Measurements from ENCODE around the gene SLFN14. TPM values are rescaled to one million over a fixed set of nuclear protein-coding genes. Genes with fewer than 3 reads are reported as not detected.

Gene SLFN14
- total and polyA plus RNA-seq, 2 experiments from 2014 or later, result 0.10 TPM; not detected in 1

- H3K27me3 Mint-ChIP-seq (ENCODE audit: insufficient read depth, low read depth, poor library complexity), result peaks cover 7% of the 10 kb centered on the region
- H3K4me3 Mint-ChIP-seq, result peak overlapping the region; percentile 99
- peak overlapping the region; percentile 91 for H3K27ac ChIP-seq (ENCODE audit: low read depth)
- no peaks in the 10 kb centered on the region for H3K9me2 ChIP-seq (ENCODE audit: insufficient read depth)
- H3K4me1 ChIP-seq (ENCODE audit: insufficient read depth), result peaks cover 13% of the 10 kb centered on the region
- H3K4me3 ChIP-seq, result peak overlapping the region; percentile 92
- peaks cover 10% of the 10 kb centered on the region; the same call in 1 of the 2 replicates for H4K20me1 ChIP-seq (replicated peaks; ENCODE audit: insufficient read depth)
- TF ChIP-seq EZH2phosphoT487 (IDR thresholded peaks at IDR 0.05; ENCODE audit: unreplicated experiment) (no peak), EZH2 (IDR thresholded peaks at IDR 0.05; ENCODE audit: low read depth, unreplicated experiment) (no peak), JUNB (IDR thresholded peaks at IDR 0.05; ENCODE audit: unreplicated experiment) (no peak), ZNF331 (CRISPR knock-in tag; IDR thresholded peaks at IDR 0.05; ENCODE audit: low read depth) (no peak), NANOG (IDR thresholded peaks at IDR 0.05; ENCODE audit: borderline replicate concordance) (no peak), ZNF114 (CRISPR knock-in tag; IDR thresholded peaks at IDR 0.05) (no peak), CTCF (conservative IDR thresholded peaks at IDR 0.05; ENCODE audit: low read depth in 2 of 2) (no peak), STAT1 (IDR thresholded peaks at IDR 0.05; ENCODE audit: unreplicated experiment) (no peak), CREB1 (CRISPR knock-in tag; IDR thresholded peaks at IDR 0.05; ENCODE audit: low read depth) (no peak), POLR2AphosphoS5 (IDR thresholded peaks at IDR 0.05; ENCODE audit: low read depth) (no peak)
- TF ChIP-seq, protein P1, sequence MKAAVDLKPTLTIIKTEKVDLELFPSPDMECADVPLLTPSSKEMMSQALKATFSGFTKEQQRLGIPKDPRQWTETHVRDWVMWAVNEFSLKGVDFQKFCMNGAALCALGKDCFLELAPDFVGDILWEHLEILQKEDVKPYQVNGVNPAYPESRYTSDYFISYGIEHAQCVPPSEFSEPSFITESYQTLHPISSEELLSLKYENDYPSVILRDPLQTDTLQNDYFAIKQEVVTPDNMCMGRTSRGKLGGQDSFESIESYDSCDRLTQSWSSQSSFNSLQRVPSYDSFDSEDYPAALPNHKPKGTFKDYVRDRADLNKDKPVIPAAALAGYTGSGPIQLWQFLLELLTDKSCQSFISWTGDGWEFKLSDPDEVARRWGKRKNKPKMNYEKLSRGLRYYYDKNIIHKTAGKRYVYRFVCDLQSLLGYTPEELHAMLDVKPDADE (IDR thresholded peaks at IDR 0.05), result no peak
- TF ChIP-seq, protein P2, sequence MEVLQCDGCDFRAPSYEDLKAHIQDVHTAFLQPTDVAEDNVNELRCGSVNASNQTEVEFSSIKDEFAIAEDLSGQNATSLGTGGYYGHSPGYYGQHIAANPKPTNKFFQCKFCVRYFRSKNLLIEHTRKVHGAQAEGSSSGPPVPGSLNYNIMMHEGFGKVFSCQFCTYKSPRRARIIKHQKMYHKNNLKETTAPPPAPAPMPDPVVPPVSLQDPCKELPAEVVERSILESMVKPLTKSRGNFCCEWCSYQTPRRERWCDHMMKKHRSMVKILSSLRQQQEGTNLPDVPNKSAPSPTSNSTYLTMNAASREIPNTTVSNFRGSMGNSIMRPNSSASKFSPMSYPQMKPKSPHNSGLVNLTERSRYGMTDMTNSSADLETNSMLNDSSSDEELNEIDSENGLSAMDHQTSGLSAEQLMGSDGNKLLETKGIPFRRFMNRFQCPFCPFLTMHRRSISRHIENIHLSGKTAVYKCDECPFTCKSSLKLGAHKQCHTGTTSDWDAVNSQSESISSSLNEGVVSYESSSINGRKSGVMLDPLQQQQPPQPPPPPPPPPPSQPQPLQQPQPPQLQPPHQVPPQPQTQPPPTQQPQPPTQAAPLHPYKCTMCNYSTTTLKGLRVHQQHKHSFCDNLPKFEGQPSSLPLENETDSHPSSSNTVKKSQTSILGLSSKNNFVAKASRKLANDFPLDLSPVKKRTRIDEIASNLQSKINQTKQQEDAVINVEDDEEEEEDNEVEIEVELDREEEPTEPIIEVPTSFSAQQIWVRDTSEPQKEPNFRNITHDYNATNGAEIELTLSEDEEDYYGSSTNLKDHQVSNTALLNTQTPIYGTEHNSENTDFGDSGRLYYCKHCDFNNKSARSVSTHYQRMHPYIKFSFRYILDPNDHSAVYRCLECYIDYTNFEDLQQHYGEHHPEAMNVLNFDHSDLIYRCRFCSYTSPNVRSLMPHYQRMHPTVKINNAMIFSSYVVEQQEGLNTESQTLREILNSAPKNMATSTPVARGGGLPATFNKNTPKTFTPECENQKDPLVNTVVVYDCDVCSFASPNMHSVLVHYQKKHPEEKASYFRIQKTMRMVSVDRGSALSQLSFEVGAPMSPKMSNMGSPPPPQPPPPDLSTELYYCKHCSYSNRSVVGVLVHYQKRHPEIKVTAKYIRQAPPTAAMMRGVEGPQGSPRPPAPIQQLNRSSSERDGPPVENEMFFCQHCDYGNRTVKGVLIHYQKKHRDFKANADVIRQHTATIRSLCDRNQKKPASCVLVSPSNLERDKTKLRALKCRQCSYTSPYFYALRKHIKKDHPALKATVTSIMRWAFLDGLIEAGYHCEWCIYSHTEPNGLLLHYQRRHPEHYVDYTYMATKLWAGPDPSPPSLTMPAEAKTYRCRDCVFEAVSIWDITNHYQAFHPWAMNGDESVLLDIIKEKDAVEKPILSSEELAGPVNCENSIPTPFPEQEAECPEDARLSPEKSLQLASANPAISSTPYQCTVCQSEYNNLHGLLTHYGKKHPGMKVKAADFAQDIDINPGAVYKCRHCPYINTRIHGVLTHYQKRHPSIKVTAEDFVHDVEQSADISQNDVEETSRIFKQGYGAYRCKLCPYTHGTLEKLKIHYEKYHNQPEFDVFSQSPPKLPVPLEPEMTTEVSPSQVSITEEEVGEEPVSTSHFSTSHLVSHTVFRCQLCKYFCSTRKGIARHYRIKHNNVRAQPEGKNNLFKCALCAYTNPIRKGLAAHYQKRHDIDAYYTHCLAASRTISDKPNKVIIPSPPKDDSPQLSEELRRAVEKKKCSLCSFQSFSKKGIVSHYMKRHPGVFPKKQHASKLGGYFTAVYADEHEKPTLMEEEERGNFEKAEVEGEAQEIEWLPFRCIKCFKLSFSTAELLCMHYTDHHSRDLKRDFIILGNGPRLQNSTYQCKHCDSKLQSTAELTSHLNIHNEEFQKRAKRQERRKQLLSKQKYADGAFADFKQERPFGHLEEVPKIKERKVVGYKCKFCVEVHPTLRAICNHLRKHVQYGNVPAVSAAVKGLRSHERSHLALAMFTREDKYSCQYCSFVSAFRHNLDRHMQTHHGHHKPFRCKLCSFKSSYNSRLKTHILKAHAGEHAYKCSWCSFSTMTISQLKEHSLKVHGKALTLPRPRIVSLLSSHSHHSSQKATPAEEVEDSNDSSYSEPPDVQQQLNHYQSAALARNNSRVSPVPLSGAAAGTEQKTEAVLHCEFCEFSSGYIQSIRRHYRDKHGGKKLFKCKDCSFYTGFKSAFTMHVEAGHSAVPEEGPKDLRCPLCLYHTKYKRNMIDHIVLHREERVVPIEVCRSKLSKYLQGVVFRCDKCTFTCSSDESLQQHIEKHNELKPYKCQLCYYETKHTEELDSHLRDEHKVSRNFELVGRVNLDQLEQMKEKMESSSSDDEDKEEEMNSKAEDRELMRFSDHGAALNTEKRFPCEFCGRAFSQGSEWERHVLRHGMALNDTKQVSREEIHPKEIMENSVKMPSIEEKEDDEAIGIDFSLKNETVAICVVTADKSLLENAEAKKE (CRISPR knock-in tag; IDR thresholded peaks at IDR 0.05), result no peak
- TF ChIP-seq, protein P3, sequence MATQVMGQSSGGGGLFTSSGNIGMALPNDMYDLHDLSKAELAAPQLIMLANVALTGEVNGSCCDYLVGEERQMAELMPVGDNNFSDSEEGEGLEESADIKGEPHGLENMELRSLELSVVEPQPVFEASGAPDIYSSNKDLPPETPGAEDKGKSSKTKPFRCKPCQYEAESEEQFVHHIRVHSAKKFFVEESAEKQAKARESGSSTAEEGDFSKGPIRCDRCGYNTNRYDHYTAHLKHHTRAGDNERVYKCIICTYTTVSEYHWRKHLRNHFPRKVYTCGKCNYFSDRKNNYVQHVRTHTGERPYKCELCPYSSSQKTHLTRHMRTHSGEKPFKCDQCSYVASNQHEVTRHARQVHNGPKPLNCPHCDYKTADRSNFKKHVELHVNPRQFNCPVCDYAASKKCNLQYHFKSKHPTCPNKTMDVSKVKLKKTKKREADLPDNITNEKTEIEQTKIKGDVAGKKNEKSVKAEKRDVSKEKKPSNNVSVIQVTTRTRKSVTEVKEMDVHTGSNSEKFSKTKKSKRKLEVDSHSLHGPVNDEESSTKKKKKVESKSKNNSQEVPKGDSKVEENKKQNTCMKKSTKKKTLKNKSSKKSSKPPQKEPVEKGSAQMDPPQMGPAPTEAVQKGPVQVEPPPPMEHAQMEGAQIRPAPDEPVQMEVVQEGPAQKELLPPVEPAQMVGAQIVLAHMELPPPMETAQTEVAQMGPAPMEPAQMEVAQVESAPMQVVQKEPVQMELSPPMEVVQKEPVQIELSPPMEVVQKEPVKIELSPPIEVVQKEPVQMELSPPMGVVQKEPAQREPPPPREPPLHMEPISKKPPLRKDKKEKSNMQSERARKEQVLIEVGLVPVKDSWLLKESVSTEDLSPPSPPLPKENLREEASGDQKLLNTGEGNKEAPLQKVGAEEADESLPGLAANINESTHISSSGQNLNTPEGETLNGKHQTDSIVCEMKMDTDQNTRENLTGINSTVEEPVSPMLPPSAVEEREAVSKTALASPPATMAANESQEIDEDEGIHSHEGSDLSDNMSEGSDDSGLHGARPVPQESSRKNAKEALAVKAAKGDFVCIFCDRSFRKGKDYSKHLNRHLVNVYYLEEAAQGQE (IDR thresholded peaks at IDR 0.05; ENCODE audit: unreplicated experiment), result no peak
- no peaks in the 10 kb centered on the region for H3K9me3 Mint-ChIP-seq
- H3K36me3 Mint-ChIP-seq (ENCODE audit: low read depth), result peaks cover 2% of the 10 kb centered on the region; the same call in 1 of the 3 replicates
- 0 out of 2 replicates have a peak, but pooled peaks cover 4% of the 10 kb centered on the region for H3F3A ChIP-seq (replicated peaks; ENCODE audit: low read depth)
- no peaks in the 10 kb centered on the region for H3K27me3 ChIP-seq (ENCODE audit: insufficient read depth)
- H3K4me1 Mint-ChIP-seq, result peaks cover 17% of the 10 kb centered on the region
- peak overlapping the region; percentile 67 for H3K4me2 ChIP-seq
- peak overlapping the region; percentile 99 for H3K27ac Mint-ChIP-seq
- H2AFZ ChIP-seq, result peak overlapping the region; percentile 50
- ATAC-seq (peak; percentile 24), DNase-seq (ENCODE audit: low spot score) (no peak)
- H3K79me2 ChIP-seq (replicated peaks; ENCODE audit: insufficient read depth), result peaks cover 40% of the 10 kb centered on the region
- no peaks in the 10 kb centered on the region for H3K36me3 ChIP-seq (ENCODE audit: insufficient read depth)
Observed at GRCh38 chr17:35586569-35587073, 26.0 kb upstream of the SLFN14 start.
